ENCODE data around the gene ZFPM1.

Gene ZFPM1

DNA sequence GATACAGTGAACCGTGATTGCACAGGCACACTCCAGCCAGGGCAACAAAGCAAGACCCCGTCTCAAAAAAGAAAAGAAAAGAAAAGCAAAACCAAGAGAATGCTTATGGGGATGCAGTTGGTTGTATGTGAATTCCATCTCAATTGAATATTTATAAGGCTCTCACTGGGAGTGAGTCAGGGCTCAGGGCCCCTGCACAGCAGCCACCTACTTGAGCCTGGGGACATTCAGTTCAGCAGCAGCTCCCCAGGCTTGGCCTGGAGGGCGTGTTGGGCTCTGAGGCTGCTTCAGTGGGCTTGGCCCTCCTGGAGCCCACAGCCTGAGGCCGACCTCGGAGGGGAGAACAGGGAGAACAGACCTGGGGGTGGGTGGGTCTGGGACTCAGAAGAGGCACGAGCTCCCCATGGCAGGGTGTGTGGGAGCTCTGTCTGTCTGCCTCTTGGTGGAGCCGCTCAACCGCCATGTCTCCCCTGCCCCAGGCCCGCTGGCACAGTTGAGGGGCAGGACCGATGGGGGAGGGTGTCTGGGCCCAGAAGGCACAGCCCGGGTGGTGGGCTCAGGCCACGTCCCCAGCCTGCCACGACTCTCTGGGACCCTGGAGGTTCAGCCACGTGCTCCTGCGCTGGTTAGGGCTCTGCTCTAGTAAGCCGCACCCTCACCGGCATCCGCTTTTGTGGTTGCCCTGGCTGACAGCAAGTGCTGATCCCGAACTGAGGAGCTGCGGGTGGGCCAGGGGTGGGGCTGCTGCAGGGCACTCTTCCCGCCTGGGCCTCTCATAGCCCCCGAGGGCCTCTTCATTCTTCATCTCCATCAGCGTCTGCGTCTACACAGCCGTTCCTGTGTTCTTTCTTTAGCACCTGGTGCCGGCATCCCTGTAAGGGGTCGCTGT, 24.8 kb downstream of the ZFPM1 start:
- H3K4me1 ChIP-seq (ENCODE audit: control insufficient read depth in 5 of 5, insufficient read depth in 5 of 5, low read length in 5 of 5), result peaks cover 0 to 6% (median 0%) of the 10 kb centered on the region in 5 donors
- H3K9me3 ChIP-seq (ENCODE audit: control insufficient read depth in 5 of 5, low read length in 5 of 5), result no peaks in the 10 kb centered on the region
- peaks cover 0 to 28% (median 20%) of the 10 kb centered on the region in 5 donors for H3K27me3 ChIP-seq (ENCODE audit: control insufficient read depth in 5 of 5, insufficient read depth in 4 of 5, low read length in 5 of 5)
- H3K9ac ChIP-seq (ENCODE audit: low read length in 5 of 5), result no peak overlapping the region
- no peaks in the 10 kb centered on the region for H3K36me3 ChIP-seq (ENCODE audit: control insufficient read depth in 5 of 5, insufficient read depth in 5 of 5, low read length in 5 of 5)
- no peak overlapping the region for H3K27ac ChIP-seq (ENCODE audit: low read depth, low read length)
- H3K4me3 ChIP-seq (ENCODE audit: low read depth in 1 of 5, low read length in 5 of 5), result no peak overlapping the region

DNA sequence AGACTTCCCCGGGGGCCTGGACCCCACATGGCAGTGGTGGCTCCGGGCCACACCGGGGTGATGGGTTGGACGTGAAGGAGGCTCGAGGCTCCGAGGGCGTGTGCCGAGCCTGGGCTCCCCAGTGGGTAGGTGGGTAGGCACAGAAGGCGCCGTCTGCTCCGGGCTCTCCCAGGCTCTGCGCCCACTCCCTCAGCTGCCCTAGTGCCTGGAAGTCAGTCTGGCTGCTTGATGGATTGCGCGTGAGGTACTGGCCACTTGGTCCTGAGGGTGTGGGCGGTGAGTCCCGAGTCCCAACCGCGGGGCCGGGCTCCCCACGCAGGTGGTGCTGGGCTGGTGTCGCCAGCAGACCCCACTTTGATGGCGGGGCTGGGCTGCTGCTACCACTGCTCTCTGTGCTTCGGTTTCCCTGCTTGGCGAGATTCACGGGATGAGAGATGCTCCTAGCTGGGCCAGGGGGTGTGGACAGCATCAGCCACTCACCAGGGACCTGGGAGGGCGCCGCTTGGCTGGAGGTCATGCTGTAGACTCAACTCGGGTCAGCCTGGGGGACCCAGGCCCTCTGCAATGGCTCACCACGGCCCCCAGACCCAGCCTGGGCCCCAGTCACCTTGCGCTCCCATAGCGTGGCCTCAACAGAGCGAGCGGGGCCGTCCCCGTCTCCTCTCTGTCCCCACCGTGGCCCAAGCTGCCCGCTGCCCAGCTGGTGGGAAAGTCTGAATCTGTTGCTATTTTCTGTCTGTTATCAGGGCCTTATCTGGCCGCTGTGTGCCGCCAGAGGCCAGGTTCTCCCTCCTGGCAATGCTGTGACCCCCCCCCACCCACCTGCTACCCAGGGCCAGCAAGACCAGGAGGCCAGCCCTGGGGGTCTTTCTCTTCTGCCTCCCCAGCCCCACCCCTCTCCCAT, 26.1 kb downstream of the ZFPM1 start:
- Histone ChIP-seq H3K36me3 (ENCODE audit: control insufficient read depth in 5 of 5, insufficient read depth in 5 of 5, low read length in 5 of 5) (no peaks in the 10 kb centered on the region), H3K9ac (ENCODE audit: low read length in 5 of 5) (no peak overlapping the region), H3K4me1 (ENCODE audit: control insufficient read depth in 5 of 5, insufficient read depth in 5 of 5, low read length in 5 of 5) (peaks cover 0 to 2% (median 0%) of the 10 kb centered on the region in 5 donors), H3K27me3 (ENCODE audit: control insufficient read depth in 5 of 5, insufficient read depth in 4 of 5, low read length in 5 of 5) (peaks cover 2 to 24% (median 13%) of the 10 kb centered on the region in 5 donors), H3K27ac (ENCODE audit: low read depth, low read length) (no peak overlapping the region), H3K9me3 (ENCODE audit: control insufficient read depth in 5 of 5, low read length in 5 of 5) (no peaks in the 10 kb centered on the region), H3K4me3 (ENCODE audit: low read depth in 1 of 5, low read length in 5 of 5) (no peak overlapping the region)

DNA sequence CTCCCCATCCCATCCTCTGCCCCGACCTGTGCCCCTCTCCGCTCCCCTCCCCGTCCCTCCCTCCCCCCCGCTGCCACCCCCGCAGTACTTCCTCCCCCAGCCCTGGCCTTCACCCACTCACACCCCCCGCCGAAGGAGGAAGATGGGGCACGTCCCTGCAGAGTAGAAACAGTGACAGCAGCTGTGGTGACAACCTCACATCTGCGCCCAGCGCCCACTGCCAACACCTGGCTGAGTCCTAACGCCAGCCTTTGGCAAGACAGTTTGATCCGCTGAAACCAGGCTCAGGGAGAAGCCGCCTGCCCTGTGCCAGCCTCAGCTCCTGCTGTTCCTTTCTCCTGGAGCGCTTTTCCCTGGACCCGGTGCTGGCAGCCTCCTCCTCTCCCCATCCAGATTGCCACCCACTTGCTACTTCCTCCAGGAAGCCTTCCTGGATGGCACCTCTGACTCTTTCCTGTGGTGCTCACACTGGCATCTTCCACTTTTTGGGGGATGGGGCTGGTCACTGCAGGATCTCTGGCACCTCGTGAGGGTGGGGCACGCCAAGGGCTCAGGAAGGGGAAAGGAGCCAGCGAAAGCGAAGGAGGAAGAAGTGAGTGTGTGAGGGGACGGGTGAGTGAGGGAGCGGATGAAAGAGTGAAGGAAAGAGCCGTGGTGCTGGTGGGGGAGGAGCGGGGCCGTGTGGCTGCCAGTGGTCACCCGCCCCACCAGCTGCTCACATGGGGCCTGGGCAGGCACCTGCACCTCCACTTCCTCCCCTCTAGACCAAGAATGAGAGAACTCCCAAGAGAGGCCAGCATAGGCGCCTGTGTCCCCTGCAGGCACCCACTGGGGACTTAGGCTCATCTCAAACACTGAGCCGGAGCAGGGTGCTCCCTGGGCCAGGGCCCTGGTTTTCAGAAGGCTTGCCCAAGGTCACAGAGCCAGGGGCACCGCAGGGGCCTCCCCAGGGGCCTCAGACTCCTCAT, 27.0 kb downstream of the ZFPM1 start:
- Histone ChIP-seq H3K4me1 (ENCODE audit: control insufficient read depth in 5 of 5, insufficient read depth in 5 of 5, low read length in 5 of 5) (peaks cover 0 to 2% (median 0%) of the 10 kb centered on the region in 5 donors), H3K9me3 (ENCODE audit: control insufficient read depth in 5 of 5, low read length in 5 of 5) (no peaks in the 10 kb centered on the region), H3K27ac (ENCODE audit: low read depth, low read length) (no peak overlapping the region), H3K36me3 (ENCODE audit: control insufficient read depth in 5 of 5, insufficient read depth in 5 of 5, low read length in 5 of 5) (no peaks in the 10 kb centered on the region), H3K9ac (ENCODE audit: low read length in 5 of 5) (no peak overlapping the region), H3K27me3 (ENCODE audit: control insufficient read depth in 5 of 5, insufficient read depth in 4 of 5, low read length in 5 of 5) (peaks cover 2 to 24% (median 13%) of the 10 kb centered on the region in 5 donors), H3K4me3 (ENCODE audit: low read depth in 1 of 5, low read length in 5 of 5) (no peak overlapping the region)

DNA sequence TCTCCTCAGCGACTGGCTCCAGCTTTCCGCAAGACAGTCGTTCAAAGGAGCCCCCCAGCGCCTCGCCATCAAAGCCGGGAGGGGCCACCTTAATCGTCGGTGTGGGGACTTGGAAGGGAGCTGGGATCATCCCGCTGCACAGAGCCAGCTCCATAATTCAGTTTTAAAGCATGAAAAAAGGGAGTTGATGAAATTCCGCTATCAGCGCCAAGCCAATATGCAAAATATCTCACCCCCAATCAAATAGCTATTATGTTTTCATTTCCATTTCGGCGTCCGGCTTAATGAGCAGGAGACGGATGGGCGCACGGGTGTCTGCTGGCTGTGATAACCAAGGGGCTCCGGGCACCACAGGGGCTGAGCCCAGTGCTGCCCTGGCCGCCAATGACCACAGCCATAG, 27.7 kb downstream of the ZFPM1 start:
- H3K4me3 ChIP-seq (ENCODE audit: low read depth in 1 of 5, low read length in 5 of 5), result no peak overlapping the region
- peaks cover 2 to 24% (median 9%) of the 10 kb centered on the region in 5 donors for H3K27me3 ChIP-seq (ENCODE audit: control insufficient read depth in 5 of 5, insufficient read depth in 4 of 5, low read length in 5 of 5)
- H3K27ac ChIP-seq (ENCODE audit: low read depth, low read length), result no peak overlapping the region
- peaks cover 0 to 2% (median 0%) of the 10 kb centered on the region in 5 donors for H3K4me1 ChIP-seq (ENCODE audit: control insufficient read depth in 5 of 5, insufficient read depth in 5 of 5, low read length in 5 of 5)
- H3K36me3 ChIP-seq (ENCODE audit: control insufficient read depth in 5 of 5, insufficient read depth in 5 of 5, low read length in 5 of 5), result no peaks in the 10 kb centered on the region
- H3K9me3 ChIP-seq (ENCODE audit: control insufficient read depth in 5 of 5, low read length in 5 of 5), result no peaks in the 10 kb centered on the region
- no peak overlapping the region for H3K9ac ChIP-seq (ENCODE audit: low read length in 5 of 5)

DNA sequence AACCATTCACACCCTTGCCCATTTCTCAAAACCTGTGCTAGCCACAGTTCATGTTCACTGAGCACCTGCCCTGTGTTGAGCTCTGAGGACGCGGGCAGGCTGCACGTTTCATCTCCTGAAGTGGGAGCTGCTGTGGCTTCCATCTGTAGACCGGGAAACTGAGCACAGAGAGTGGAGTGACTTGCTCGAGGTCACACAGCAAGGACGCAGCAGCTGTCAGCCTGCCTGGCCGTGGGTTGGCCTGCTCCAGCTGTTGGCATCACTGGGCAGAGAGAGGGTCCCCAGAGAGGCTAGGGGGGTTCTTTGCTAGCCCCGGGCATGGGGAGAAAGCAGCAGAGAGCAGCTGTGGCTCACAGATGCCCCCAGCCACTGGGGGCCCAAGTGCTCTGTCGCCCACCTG, 28.8 kb downstream of the ZFPM1 start:
- peaks cover 2 to 24% (median 9%) of the 10 kb centered on the region in 5 donors for H3K27me3 ChIP-seq (ENCODE audit: control insufficient read depth in 5 of 5, insufficient read depth in 4 of 5, low read length in 5 of 5)
- H3K9me3 ChIP-seq (ENCODE audit: control insufficient read depth in 5 of 5, low read length in 5 of 5), result no peaks in the 10 kb centered on the region
- no peak overlapping the region for H3K27ac ChIP-seq (ENCODE audit: low read depth, low read length)
- H3K36me3 ChIP-seq (ENCODE audit: control insufficient read depth in 5 of 5, insufficient read depth in 5 of 5, low read length in 5 of 5), result no peaks in the 10 kb centered on the region
- H3K9ac ChIP-seq (ENCODE audit: low read length in 5 of 5), result no peak overlapping the region
- H3K4me3 ChIP-seq (ENCODE audit: low read depth in 1 of 5, low read length in 5 of 5), result no peak overlapping the region
- peaks cover 0 to 2% (median 0%) of the 10 kb centered on the region in 5 donors for H3K4me1 ChIP-seq (ENCODE audit: control insufficient read depth in 5 of 5, insufficient read depth in 5 of 5, low read length in 5 of 5)

DNA sequence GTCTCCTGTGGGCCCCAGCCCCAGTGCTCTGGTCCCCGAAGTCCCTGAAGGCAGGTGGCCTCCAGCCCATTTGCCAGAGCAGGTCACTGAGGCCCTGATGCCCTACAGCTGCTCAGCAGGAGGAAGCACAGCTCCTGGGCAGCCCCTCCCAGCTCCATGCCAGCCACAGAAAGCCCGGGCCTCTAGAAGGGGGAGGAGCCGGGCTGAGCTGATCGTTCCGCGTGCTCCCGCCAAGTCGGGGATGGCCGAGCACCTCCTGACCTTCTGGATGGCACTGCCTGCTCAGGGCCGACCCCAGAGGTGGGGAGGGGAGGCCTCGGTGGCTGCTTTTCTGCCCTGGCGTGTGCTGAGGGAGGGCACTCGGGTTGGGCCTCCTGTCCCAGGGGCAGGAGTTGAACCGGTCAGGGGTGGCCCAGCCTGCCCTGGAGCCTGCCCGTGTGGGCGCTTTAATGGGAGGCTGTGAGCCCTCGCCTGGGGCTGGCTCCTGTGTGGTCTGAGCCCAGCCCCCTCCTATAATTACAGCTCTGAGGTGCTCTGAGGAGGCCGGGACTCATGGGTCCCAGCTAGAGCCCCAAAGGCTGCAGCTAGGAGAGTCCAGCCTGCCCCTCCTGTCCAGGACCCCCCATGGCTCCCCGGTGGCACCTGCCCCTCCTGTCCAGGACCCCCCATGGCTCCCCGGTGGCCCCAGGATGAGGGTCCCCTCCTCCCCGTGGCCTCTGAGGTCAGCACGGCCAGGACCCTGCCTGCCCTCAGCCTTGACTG, 29.7 kb downstream of the ZFPM1 start:
- no peaks in the 10 kb centered on the region for H3K9me3 ChIP-seq (ENCODE audit: control insufficient read depth in 5 of 5, low read length in 5 of 5)
- H3K9ac ChIP-seq (ENCODE audit: low read length in 5 of 5), result no peak overlapping the region
- no peaks in the 10 kb centered on the region for H3K36me3 ChIP-seq (ENCODE audit: control insufficient read depth in 5 of 5, insufficient read depth in 5 of 5, low read length in 5 of 5)
- H3K4me3 ChIP-seq (ENCODE audit: low read depth in 1 of 5, low read length in 5 of 5), result no peak overlapping the region
- H3K27me3 ChIP-seq (ENCODE audit: control insufficient read depth in 5 of 5, insufficient read depth in 4 of 5, low read length in 5 of 5), result peaks cover 2 to 24% (median 9%) of the 10 kb centered on the region in 5 donors
- peaks cover 0 to 2% (median 0%) of the 10 kb centered on the region in 5 donors for H3K4me1 ChIP-seq (ENCODE audit: control insufficient read depth in 5 of 5, insufficient read depth in 5 of 5, low read length in 5 of 5)
- no peak overlapping the region for H3K27ac ChIP-seq (ENCODE audit: low read depth, low read length)

DNA sequence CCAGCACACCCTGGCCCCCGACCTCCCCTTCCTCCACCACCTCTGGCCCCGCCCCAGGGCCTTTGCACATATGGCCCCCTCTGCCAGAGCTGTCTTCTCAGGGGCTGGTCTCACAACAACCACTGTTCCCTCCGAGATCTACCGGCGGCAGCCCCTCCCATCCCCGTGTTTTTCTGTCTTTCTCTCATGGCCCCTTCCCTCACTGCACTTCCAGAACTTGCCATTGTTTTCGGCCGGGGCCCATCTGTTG, 30.2 kb downstream of the ZFPM1 start:
- Histone ChIP-seq H3K27ac (ENCODE audit: low read depth, low read length) (no peak overlapping the region), H3K9ac (ENCODE audit: low read length in 5 of 5) (no peak overlapping the region), H3K4me3 (ENCODE audit: low read depth in 1 of 5, low read length in 5 of 5) (no peak overlapping the region), H3K36me3 (ENCODE audit: control insufficient read depth in 5 of 5, insufficient read depth in 5 of 5, low read length in 5 of 5) (no peaks in the 10 kb centered on the region), H3K27me3 (ENCODE audit: control insufficient read depth in 5 of 5, insufficient read depth in 4 of 5, low read length in 5 of 5) (peaks cover 2 to 24% (median 9%) of the 10 kb centered on the region in 5 donors), H3K4me1 (ENCODE audit: control insufficient read depth in 5 of 5, insufficient read depth in 5 of 5, low read length in 5 of 5) (peaks cover 0 to 2% (median 0%) of the 10 kb centered on the region in 5 donors), H3K9me3 (ENCODE audit: control insufficient read depth in 5 of 5, low read length in 5 of 5) (no peaks in the 10 kb centered on the region)

DNA sequence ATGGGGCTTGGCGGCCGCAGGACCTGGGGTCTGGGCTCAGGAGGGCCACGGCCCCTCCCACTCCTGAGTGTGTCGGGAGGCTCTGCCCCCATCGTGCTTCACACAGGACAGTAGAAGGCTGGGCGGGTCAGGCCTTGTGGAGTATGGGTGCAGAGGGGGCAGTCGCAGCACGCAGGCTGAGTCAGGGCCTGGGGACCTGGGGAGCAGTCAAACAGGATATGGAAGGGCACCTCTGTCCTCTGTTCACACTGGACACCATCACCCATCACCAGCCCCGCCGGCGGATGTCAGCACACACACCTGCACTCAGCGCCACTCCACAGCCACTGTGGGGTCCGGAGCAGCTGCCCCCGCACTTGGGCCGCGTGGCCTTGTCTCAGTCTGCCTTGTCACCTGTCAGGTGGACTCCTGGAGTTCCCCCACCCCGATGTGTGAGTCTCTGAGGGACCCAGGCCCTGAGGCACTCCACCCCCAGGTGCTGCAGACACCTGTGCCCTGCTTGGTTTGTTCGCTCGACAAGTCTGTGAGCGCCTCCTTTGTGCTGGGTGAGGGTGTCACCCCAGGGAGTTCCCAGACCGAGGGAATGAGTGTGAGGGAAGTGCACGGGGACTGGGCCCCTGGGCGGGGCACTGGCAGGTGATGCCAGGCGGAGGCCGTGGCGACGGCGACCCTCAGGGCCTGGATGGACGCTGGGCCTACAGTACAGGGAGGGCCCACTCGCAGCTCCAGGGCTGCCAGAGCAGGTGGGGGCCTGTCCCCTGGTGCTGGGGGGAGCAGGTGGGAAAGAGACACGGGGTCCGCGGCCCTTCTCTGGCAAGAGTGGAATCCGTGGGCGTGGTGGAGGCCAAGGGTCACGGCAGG, 31.7 kb downstream of the ZFPM1 start:
- Histone ChIP-seq H3K4me3 (ENCODE audit: low read depth in 1 of 5, low read length in 5 of 5) (no peak overlapping the region), H3K9me3 (ENCODE audit: control insufficient read depth in 5 of 5, low read length in 5 of 5) (no peaks in the 10 kb centered on the region), H3K4me1 (ENCODE audit: control insufficient read depth in 5 of 5, insufficient read depth in 5 of 5, low read length in 5 of 5) (peaks cover 0 to 17% (median 0%) of the 10 kb centered on the region in 5 donors), H3K27ac (ENCODE audit: low read depth, low read length) (no peak overlapping the region), H3K9ac (ENCODE audit: low read length in 5 of 5) (no peak overlapping the region), H3K27me3 (ENCODE audit: control insufficient read depth in 5 of 5, insufficient read depth in 4 of 5, low read length in 5 of 5) (peaks cover 2 to 15% (median 9%) of the 10 kb centered on the region in 5 donors), H3K36me3 (ENCODE audit: control insufficient read depth in 5 of 5, insufficient read depth in 5 of 5, low read length in 5 of 5) (no peaks in the 10 kb centered on the region)

All from subcutaneous abdominal adipose tissue (tissue), 5 donors.